WTC11 (cell line): ENCODE results near the gene PPP1CA. TPM values are rescaled to one million over a fixed set of nuclear protein-coding genes. Genes with fewer than 3 reads are reported as not detected.

Experiments used
- ATAC-seq: fragments of 200-7000 bp; cut with Tn5 transposase; 2 replicates; pipeline ENCODE4 v1.10.0; 2021; ENCODE audit warnings: mild to moderate bottlenecking, moderate library complexity
- CTCF ChIA-PET: fragments of 300-600 bp; sonication (Branson Sonifier 250); formaldehyde crosslinking; loops from one replicate; lab custom pipeline; 2021; ENCODE audit warnings: antibody characterized with exemption; lab: Charles Lee
- POLR2A ChIA-PET: fragments of 350-600 bp; sonication (Branson Sonifier 250); formaldehyde crosslinking; loops from one replicate; lab custom pipeline; 2021; ENCODE audit warnings: antibody characterized with exemption; lab: Charles Lee
- DNase-seq: peaks from one replicate; pipeline ENCODE4 v3.0.0; 2021; ENCODE audit warnings: low spot score
- H3K27ac Mint-ChIP-seq: 2 replicates; pipeline ENCODE4 v1.8.0; 2021; ENCODE audit warnings: mixed read lengths
- H3K27me3 Mint-ChIP-seq: 2 replicates; pipeline ENCODE4 v1.8.0; 2021; ENCODE audit warnings: low read depth, mild to moderate bottlenecking, moderate library complexity, mixed read lengths
- H3K36me3 Mint-ChIP-seq: 2 replicates; pipeline ENCODE4 v1.8.0; 2021; ENCODE audit warnings: mixed read lengths
- H3K4me1 Mint-ChIP-seq: 2 replicates; pipeline ENCODE4 v1.8.0; 2022; ENCODE audit warnings: mixed read lengths
- H3K4me3 Mint-ChIP-seq: 2 replicates; pipeline ENCODE4 v1.8.0; 2021; ENCODE audit warnings: mild to moderate bottlenecking, moderate library complexity, mixed read lengths
- H3K9me3 Mint-ChIP-seq: 2 replicates; pipeline ENCODE4 v1.8.0; 2021; ENCODE audit warnings: mixed read lengths
- CREB1 ChIP-seq: sonication (generic); formaldehyde crosslinking; IDR thresholded peaks from 2 replicates; pipeline ENCODE4 v1.8.0; 2023; ENCODE audit warnings: mild to moderate bottlenecking, missing genetic modification reagents
- E2F1 ChIP-seq: sonication (generic); formaldehyde crosslinking; IDR thresholded peaks from 2 replicates; pipeline ENCODE4 v1.8.0; 2022; ENCODE audit warnings: mild to moderate bottlenecking, missing genetic modification reagents
- E2F4 ChIP-seq: sonication (generic); formaldehyde crosslinking; IDR thresholded peaks from 2 replicates; pipeline ENCODE4 v1.8.1; 2022; ENCODE audit warnings: low read depth, mild to moderate bottlenecking, moderate library complexity, missing genetic modification reagents, borderline replicate concordance
- ETV6 ChIP-seq: sonication (generic); formaldehyde crosslinking; IDR thresholded peaks from 2 replicates; pipeline ENCODE4 v1.8.1; 2022; ENCODE audit warnings: mild to moderate bottlenecking, missing genetic modification reagents
- GABPB1 ChIP-seq: sonication (generic); formaldehyde crosslinking; IDR thresholded peaks from 2 replicates; pipeline ENCODE4 v1.8.1; 2023; ENCODE audit warnings: mild to moderate bottlenecking, missing genetic modification reagents
- NFATC4 ChIP-seq: fragments of 250-450 bp; sonication (Bioruptor Pico); IDR thresholded peaks from 2 replicates; pipeline ENCODE4 v1.9.0; 2021; ENCODE audit warnings: mild to moderate bottlenecking
- NR1H2 ChIP-seq: sonication (generic); formaldehyde crosslinking; IDR thresholded peaks from 2 replicates; pipeline ENCODE4 v1.9.0; 2021; ENCODE audit warnings: mild to moderate bottlenecking, moderate library complexity, missing genetic modification reagents
- PRRX2 ChIP-seq: fragments of 250-450 bp; sonication (Bioruptor Pico); IDR thresholded peaks from 2 replicates; pipeline ENCODE4 v1.8.0; 2021; ENCODE audit warnings: mild to moderate bottlenecking
- RELA ChIP-seq: sonication (generic); formaldehyde crosslinking; IDR thresholded peaks from 2 replicates; pipeline ENCODE4 v1.8.1; 2022; ENCODE audit warnings: missing genetic modification reagents, mild to moderate bottlenecking, borderline replicate concordance
- RORB ChIP-seq: fragments of 250-450 bp; sonication (Bioruptor Pico); IDR thresholded peaks from 2 replicates; pipeline ENCODE4 v1.9.0; 2021; ENCODE audit warnings: mild to moderate bottlenecking
- TEAD1 ChIP-seq: sonication (generic); formaldehyde crosslinking; IDR thresholded peaks from 2 replicates; pipeline ENCODE4 v1.8.0; 2022; ENCODE audit warnings: mild to moderate bottlenecking, missing genetic modification reagents
- ZNF219 ChIP-seq: sonication (generic); formaldehyde crosslinking; IDR thresholded peaks from 2 replicates; pipeline ENCODE4 v1.8.0; 2023; ENCODE audit warnings: missing genetic modification reagents, mild to moderate bottlenecking, borderline replicate concordance
- total RNA-seq: library from RNA; stranded (reverse); gene quantifications from 3 replicates; pipeline ENCODE4 v1.2.3, GENCODE V29; 2021
- TF ChIP-seq, protein P1 (sequence below): sonication (generic); formaldehyde crosslinking; IDR thresholded peaks from 2 replicates; pipeline ENCODE4 v1.8.0; 2022; ENCODE audit warnings: mild to moderate bottlenecking, missing genetic modification reagents
- TF ChIP-seq, protein P2 (sequence below): fragments of 250-450 bp; sonication (Bioruptor Pico); IDR thresholded peaks from 2 replicates; pipeline ENCODE4 v1.9.0; 2021; ENCODE audit warnings: mild to moderate bottlenecking
- TF ChIP-seq, protein P3 (sequence below): sonication (generic); formaldehyde crosslinking; IDR thresholded peaks from 2 replicates; pipeline ENCODE4 v1.8.1; 2023; ENCODE audit warnings: mild to moderate bottlenecking, missing genetic modification reagents, moderate library complexity

PPP1CA gene
- total RNA-seq, 1 experiment from 2014 or later, result 220 TPM

DNA sequence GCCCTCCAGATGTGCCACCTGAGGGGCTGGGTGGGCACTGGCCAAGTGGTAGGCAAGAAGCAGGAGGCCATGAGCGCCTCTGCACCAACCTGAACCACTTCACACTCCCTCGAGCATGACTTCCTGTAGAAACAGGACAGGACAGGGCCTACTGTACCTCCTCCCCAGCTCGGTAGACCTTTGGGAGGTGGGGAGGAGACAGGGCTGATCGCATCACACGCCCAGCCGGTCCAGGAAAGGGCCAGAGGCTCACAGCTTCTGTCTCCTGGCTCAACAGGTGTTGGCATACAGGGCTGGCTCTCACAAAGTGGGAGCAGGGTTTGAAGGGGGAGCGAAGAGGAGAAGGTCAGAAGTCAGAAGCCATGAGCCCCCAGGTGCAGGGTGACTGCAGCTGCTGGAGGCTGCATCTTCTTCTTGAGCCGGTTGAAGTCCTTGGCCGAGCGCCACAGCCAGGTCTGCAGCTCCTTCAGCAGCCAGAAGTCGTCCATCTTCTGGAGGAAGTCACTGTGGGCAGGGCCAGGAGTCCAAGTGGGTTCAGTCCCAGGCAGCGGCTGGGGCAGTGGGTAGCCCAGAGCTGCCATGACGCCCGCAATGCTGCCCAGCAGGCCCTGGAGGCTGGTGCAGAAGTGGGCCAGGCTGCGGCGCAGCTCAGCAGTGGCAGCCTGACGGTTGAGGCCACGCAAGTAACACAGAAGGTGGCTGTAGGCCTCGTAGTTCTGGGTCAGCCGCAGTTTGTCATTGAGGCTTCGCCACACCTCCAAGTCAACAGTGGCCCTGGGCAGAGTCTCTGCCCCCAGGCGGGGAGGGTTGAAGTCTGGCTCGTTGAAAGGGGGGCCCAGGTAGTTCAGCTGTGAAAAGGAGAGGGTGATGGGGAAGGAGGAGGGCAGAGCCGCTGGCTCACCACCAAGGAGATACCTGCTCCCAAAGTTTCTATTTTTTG lies 36.6 kb downstream of the PPP1CA start:
- ATAC-seq, result no peak
- TF ChIP-seq RORB (CRISPR knock-in tag) (no peak), RELA (CRISPR knock-in tag) (no peak), NR1H2 (no peak), NFATC4 (CRISPR knock-in tag) (no peak), TEAD1 (CRISPR knock-in tag) (no peak), GABPB1 (CRISPR knock-in tag) (no peak), E2F4 (CRISPR knock-in tag) (no peak)
- TF ChIP-seq, protein P1, sequence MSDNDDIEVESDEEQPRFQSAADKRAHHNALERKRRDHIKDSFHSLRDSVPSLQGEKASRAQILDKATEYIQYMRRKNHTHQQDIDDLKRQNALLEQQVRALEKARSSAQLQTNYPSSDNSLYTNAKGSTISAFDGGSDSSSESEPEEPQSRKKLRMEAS, result no peak
- TF ChIP-seq, protein P2, sequence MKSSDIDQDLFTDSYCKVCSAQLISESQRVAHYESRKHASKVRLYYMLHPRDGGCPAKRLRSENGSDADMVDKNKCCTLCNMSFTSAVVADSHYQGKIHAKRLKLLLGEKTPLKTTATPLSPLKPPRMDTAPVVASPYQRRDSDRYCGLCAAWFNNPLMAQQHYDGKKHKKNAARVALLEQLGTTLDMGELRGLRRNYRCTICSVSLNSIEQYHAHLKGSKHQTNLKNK (CRISPR knock-in tag), result no peak
- TF ChIP-seq, protein P3, sequence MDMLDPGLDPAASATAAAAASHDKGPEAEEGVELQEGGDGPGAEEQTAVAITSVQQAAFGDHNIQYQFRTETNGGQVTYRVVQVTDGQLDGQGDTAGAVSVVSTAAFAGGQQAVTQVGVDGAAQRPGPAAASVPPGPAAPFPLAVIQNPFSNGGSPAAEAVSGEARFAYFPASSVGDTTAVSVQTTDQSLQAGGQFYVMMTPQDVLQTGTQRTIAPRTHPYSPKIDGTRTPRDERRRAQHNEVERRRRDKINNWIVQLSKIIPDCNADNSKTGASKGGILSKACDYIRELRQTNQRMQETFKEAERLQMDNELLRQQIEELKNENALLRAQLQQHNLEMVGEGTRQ (CRISPR knock-in tag), result no peak
- DNase-seq, result no peak
- peaks cover 15% of the 10 kb centered on the region for H3K4me1 Mint-ChIP-seq
- ChIA-PET POLR2A (no interaction called here), CTCF (interaction anchor here (0.6 to 25.7 kb wide), 8 partner anchors 9 to 270 kb away, joined by 3 to 842 read pairs (median 6); partner anchors contain the start of genes POLD4 and PPP1CA)
- no peaks in the 10 kb centered on the region for H3K9me3 Mint-ChIP-seq
- H3K27me3 Mint-ChIP-seq, result peaks cover 73% of the 10 kb centered on the region
- H3K36me3 Mint-ChIP-seq, result no peaks in the 10 kb centered on the region
- no peak overlapping the region for H3K4me3 Mint-ChIP-seq
- H3K27ac Mint-ChIP-seq, result 0 out of 2 replicates have a peak overlapping the region, but pooled peaks have one; percentile 55

- ChIA-PET CTCF (interaction anchor here (0.9 to 25.7 kb wide), 5 partner anchors 11 to 25 kb away, joined by 3 to 842 read pairs (median 8); partner anchors contain the start of gene POLD4), POLR2A (no interaction called here)
- no peak for ATAC-seq
- Mint-ChIP-seq H3K27ac (no peak overlapping the region), H3K4me1 (peaks cover 12% of the 10 kb centered on the region), H3K9me3 (no peaks in the 10 kb centered on the region), H3K36me3 (no peaks in the 10 kb centered on the region), H3K27me3 (peaks cover 67% of the 10 kb centered on the region), H3K4me3 (no peak overlapping the region)
- no peak for DNase-seq
- no peak for TF ChIP-seq E2F1 (CRISPR knock-in tag)
Measured at GRCh38 chr11:67364169-67364568, 37.5 kb downstream of the PPP1CA start.

- Mint-ChIP-seq H3K36me3 (no peaks in the 10 kb centered on the region), H3K4me1 (peaks cover 24% of the 10 kb centered on the region), H3K4me3 (no peak overlapping the region), H3K27ac (no peak overlapping the region), H3K9me3 (no peaks in the 10 kb centered on the region), H3K27me3 (peaks cover 42% of the 10 kb centered on the region)
- ChIA-PET POLR2A (no interaction called here), CTCF (interaction anchor here (1.0 to 10.1 kb wide), 5 partner anchors 12 to 97 kb away, joined by 3 to 842 read pairs (median 8); partner anchors contain the start of gene CLCF1)
- TF ChIP-seq CREB1 (CRISPR knock-in tag), result no peak
- no peak for TF ChIP-seq PRRX2 (CRISPR knock-in tag)
- no peak for TF ChIP-seq GABPB1 (CRISPR knock-in tag)
- TF ChIP-seq ZNF219 (CRISPR knock-in tag), result no peak
- TF ChIP-seq ETV6 (CRISPR knock-in tag), result no peak
- DNase-seq (no peak), ATAC-seq (no peak)
Measured at GRCh38 chr11:67357831-67358670, 43.6 kb downstream of the PPP1CA start.
